Spleen (tissue), 11 donors: ENCODE data around the gene MAPT. TPM values are rescaled to one million over a fixed set of nuclear protein-coding genes. Genes with fewer than 3 reads are reported as not detected.

Experiments used
- DNase-seq: peaks from one replicate; pipeline ENCODE4 v3.0.0-alpha.2; 2020
- H3K27ac ChIP-seq, 8 donors: fragments of 200-600 bp; sonication (generic) in 7 of 8; 1 replicate in 4 of 8; 2 replicates in 4 of 8; pipeline versions ENCODE4 v1.5.0 to v1.8.0; 2016 to 2021; ENCODE audit warnings: inconsistent platforms in 4 of 8, mild to moderate bottlenecking in 4 of 8, moderate library complexity in 1 of 8
- H3K27me3 ChIP-seq, 7 donors: fragments of 200-600 bp; sonication (generic) in 6 of 7; replicated peaks in 1 of 7; 1 replicate in 4 of 7; 2 replicates in 3 of 7; pipeline versions ENCODE4 v1.5.0 to v1.8.0; 2016 to 2021; ENCODE audit warnings: inconsistent platforms in 3 of 7, mild to moderate bottlenecking in 1 of 7
- H3K36me3 ChIP-seq, 6 donors: fragments of 200-600 bp; sonication (generic) in 5 of 6; 1 replicate in 4 of 6; 2 replicates in 2 of 6; pipeline versions ENCODE4 v1.5.0 to v1.8.0; 2016 to 2021; ENCODE audit warnings: inconsistent platforms in 2 of 6
- H3K4me1 ChIP-seq, 6 donors: fragments of 200-600 bp; sonication (generic) in 5 of 6; 1 replicate in 3 of 6; 2 replicates in 3 of 6; pipeline versions ENCODE4 v1.5.0 to v1.8.0; 2016 to 2021; ENCODE audit warnings: inconsistent platforms in 3 of 6
- H3K4me3 ChIP-seq, 8 donors: fragments of 200-600 bp; sonication (generic) in 7 of 8; 1 replicate in 4 of 8; 2 replicates in 4 of 8; pipeline versions ENCODE4 v1.5.0 to v1.8.0; 2016 to 2021; ENCODE audit warnings: inconsistent platforms in 4 of 8, mild to moderate bottlenecking in 4 of 8, moderate library complexity in 2 of 8
- H3K9me3 ChIP-seq, 8 donors: fragments of 200-600 bp; sonication (generic) in 7 of 8; 1 replicate in 4 of 8; 2 replicates in 4 of 8; pipeline versions ENCODE4 v1.5.0 to v1.8.0; 2016 to 2021; ENCODE audit warnings: inconsistent platforms in 4 of 8
- CTCF ChIP-seq, 11 experiments: fragments of 200-600 bp in 7 of 11; fragments of 450-650 bp in 4 of 11; sonication (generic) in 4 of 11; IDR thresholded peaks in 8 of 11; conservative IDR thresholded peaks in 3 of 11; 1 replicate in 7 of 11; 2 replicates in 4 of 11; pipeline versions ENCODE4 v1.4.0 to v1.8.0; 2016 to 2021; ENCODE audit warnings: antibody characterized with exemption in 11 of 11, inconsistent platforms in 4 of 11, mild to moderate bottlenecking in 1 of 11
- POLR2A ChIP-seq, 3 donors: fragments of 450-650 bp; IDR thresholded peaks; one replicate each; pipeline ENCODE4 v1.5.1; 2017; ENCODE audit warnings: antibody characterized with exemption in 3 of 3, mild to moderate bottlenecking in 1 of 3
- POLR2AphosphoS5 ChIP-seq, 3 donors: sonication (generic); formaldehyde crosslinking; IDR thresholded peaks; one replicate each; pipeline ENCODE4 v1.5.1; 2017; ENCODE audit warnings: antibody characterized with exemption in 3 of 3
- WGBS, 5 donors: extraction: QIAGEN DNeasy Blood & Tissue Kit in 3 of 5; methylation state at CpG; one replicate each; pipeline versions ENCODE4 v1.1.5 to v1.1.7; 2013 to 2018; 5-methylcytosine and 5-hydroxymethylcytosine counted together
- intact Hi-C: fragments of 100-400 bp; cut with DNase I; formaldehyde crosslinking; loops from one replicate; pipeline ENCODE4 v1.15.0; 2023; ENCODE audit warnings: low total_unique reads
- polyA plus RNA-seq, 3 donors: library from polyadenylated mRNA; stranded (reverse); fragments of 200-250 nt; gene quantifications; one replicate each; pipeline ENCODE4 v1.2.1, GENCODE V29; 2013
- total RNA-seq, 7 donors: library from RNA; depleted of rRNA in 3 of 7; stranded (reverse); fragments of >200 nt in 3 of 7; fragmentation: NEBNext Ultra II Directional in 4 of 7; extraction: Animal tissue kit (Norgen Biotek cat#: 25700) in 4 of 7; gene quantifications; one replicate each; pipeline versions ENCODE4 v1.1.0 to v1.2.1, GENCODE V29; 2016 to 2021
- donor health status: healthy with polysubstance abuse.
- donor health status: DM: no; HTN: no; CAD: no; lungs with moderate emphysema.
- donor health status: DM: no; HTN: no; CAD: no.
- donor health status: Bipolar disorder and iron deficiency.
- donor health status: healthy.
- donor health status: DM: no; HTN: no; CAD: no.
- donor health status: DM: yes; HTN: yes; CAD: no.

MAPT gene
- total and polyA plus RNA-seq, 10 donors, result 0.15 to 1.6 (median 0.66) TPM

DNA sequence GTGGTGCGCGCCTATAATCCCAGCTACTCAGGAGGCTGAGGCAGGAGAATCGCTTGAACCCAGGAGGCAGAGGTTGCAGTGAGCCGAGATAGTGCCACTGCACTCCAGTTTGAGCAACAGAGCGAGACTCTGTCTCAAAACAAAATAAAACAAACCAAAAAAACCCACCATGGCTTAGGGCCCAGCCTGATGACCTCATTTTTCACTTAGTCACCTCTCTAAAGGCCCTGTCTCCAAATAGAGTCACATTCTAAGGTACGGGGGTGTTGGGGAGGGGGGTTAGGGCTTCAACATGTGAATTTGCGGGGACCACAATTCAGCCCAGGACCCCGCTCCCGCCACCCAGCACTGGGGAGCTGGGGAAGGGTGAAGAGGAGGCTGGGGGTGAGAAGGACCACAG lies 103.3 kb downstream of the MAPT start:
- Histone ChIP-seq H3K9me3 (no peaks in the 10 kb centered on the region), H3K36me3 (no peaks in the 10 kb centered on the region), H3K27ac (no peak overlapping the region), H3K4me3 (no peak overlapping the region), H3K4me1 (peaks cover 0 to 14% (median 1%) of the 10 kb centered on the region in 6 donors), H3K27me3 (no peaks in the 10 kb centered on the region)
- intact Hi-C loops, result no loop called here
- no peak for DNase-seq
- TF ChIP-seq POLR2A (IDR thresholded peaks at IDR 0.05), result no peak
- TF ChIP-seq CTCF (IDR thresholded peaks at IDR 0.05 in 8 of 11, conservative IDR thresholded peaks at IDR 0.05 in 3 of 11), result no peak
- TF ChIP-seq POLR2AphosphoS5 (IDR thresholded peaks at IDR 0.05), result no peak
- 88 to 94% (median 91%) methylated on average over 7 to 9 of the region's 9 CpGs for WGBS, 5 donors

GRCh38 chr17:45998987-45999899 lies 104.9 kb downstream of the MAPT start, which contains the start of gene STH:
Gene STH, plus strand, starts transcription at chr17:45999250. Its CDS starts 30 bp downstream, at chr17:45999280.
- Histone ChIP-seq H3K4me3 (no peak within 1 kb of the TSS), H3K36me3 (no peaks in the 10 kb centered on the region), H3K9me3 (no peaks in the 10 kb centered on the region), H3K27me3 (no peaks in the 10 kb centered on the region), H3K4me1 (peaks cover 0 to 18% (median 2%) of the 10 kb centered on the region in 6 donors), H3K27ac (no peak within 1 kb of the TSS)
- no peak for DNase-seq
- TF ChIP-seq POLR2AphosphoS5 (IDR thresholded peaks at IDR 0.05) (no peak), CTCF (IDR thresholded peaks at IDR 0.05 in 8 of 11, conservative IDR thresholded peaks at IDR 0.05 in 3 of 11) (no peak), POLR2A (IDR thresholded peaks at IDR 0.05) (no peak)
- intact Hi-C loops, result no loop called here
- WGBS, 5 donors, result 72 to 87% (median 83%) methylated on average over 8 of the region's 8 CpGs

GRCh38 chr17:45999900-46000290 lies 105.5 kb downstream of the MAPT start:
- 78 to 90% (median 87%) methylated on average over 9 of the region's 9 CpGs for WGBS, 5 donors

More at GRCh38 chr17:45999900-46000290, 105.5 kb downstream of the MAPT start:
- no peaks in the 10 kb centered on the region for H3K9me3 ChIP-seq
- intact Hi-C loops, result loop anchor here (5.0 to 10.0 kb wide), 2 partner anchors 212 to 285 kb away; no protein-coding TSS in a partner anchor
- H3K36me3 ChIP-seq, result no peaks in the 10 kb centered on the region
- DNase-seq, result no peak
- no peaks in the 10 kb centered on the region for H3K27me3 ChIP-seq
- no peak overlapping the region for H3K27ac ChIP-seq
- TF ChIP-seq POLR2AphosphoS5 (IDR thresholded peaks at IDR 0.05), result no peak
- TF ChIP-seq CTCF (IDR thresholded peaks at IDR 0.05 in 8 of 11, conservative IDR thresholded peaks at IDR 0.05 in 3 of 11), result no peak
- H3K4me1 ChIP-seq, result peaks cover 0 to 18% (median 2%) of the 10 kb centered on the region in 6 donors
- no peak overlapping the region for H3K4me3 ChIP-seq
